Prostate gland (tissue), 2 donors: ENCODE data around the gene SESN1.

ENCODE experiments used
- CTCF ChIP-seq, 4 experiments: fragments of 200-600 bp in 2 of 4; fragments of 450-650 bp in 2 of 4; sonication (generic) in 2 of 4; IDR thresholded peaks; 1 replicate in 3 of 4; 2 replicates in 1 of 4; pipeline ENCODE4 v1.5.1; 2016 to 2019; ENCODE audit warnings: antibody characterized with exemption in 4 of 4, mild to moderate bottlenecking in 2 of 4, moderate library complexity in 2 of 4
- POLR2AphosphoS5 ChIP-seq: sonication (generic); formaldehyde crosslinking; IDR thresholded peaks from one replicate; pipeline ENCODE4 v1.6.1; 2017; ENCODE audit warnings: antibody characterized with exemption

- no peak for TF ChIP-seq CTCF (IDR thresholded peaks at IDR 0.05)
- no peak for TF ChIP-seq POLR2AphosphoS5
Measured at GRCh38 chr6:109093732-109094415, 772 bp downstream of the SESN1 start.
